ENCODE data around the gene MYH9.

DNA sequence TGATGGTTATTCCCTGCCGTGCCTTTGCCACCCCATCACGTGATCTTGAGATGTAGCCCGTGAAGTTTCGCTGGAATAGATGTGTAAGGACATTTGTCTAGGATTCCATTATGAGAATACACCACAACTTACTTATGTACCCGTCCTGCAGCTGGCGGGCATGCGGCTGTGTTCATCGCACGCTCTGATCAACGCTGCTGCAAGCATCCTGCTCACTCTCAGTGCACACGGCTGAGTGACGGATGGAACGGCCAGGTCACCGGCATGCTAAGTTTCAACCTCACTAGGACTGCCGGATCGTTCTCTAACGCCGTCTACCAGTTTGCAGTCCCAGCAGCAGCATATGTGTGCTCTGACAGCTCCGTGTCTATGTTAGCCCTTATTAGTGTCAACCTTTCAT is 90.2 kb downstream of the MYH9 start:
- TF ChIP-seq CTCF (IDR thresholded peaks at IDR 0.05) (no peak), POLR2A (IDR thresholded peaks at IDR 0.05) (no peak)

Measured in heart left ventricle (tissue), 13 donors.